HL-60 (cell line): ENCODE measurements around the gene ERGIC3.
A peak's percentile ranks its signal among the peaks of the same experiment; 100 is the strongest.

Experiments
- DNase-seq, 2 experiments: peaks; one replicate each; pipeline ENCODE4 v3.0.0-alpha.2; 2010 to 2020; ENCODE audit warnings: low read depth in 1 of 2, low spot score in 1 of 2
- H3K27ac ChIP-seq: fragments of 250-450 bp; sonication (Bioruptor Pico); replicated peaks from 2 replicates; pipeline ENCODE4 v1.5.1; 2020; ENCODE audit warnings: mild to moderate bottlenecking, moderate library complexity
- H3K27me3 ChIP-seq: fragments of 250-450 bp; sonication (Bioruptor Pico); 2 replicates; pipeline ENCODE4 v1.5.1; 2021; ENCODE audit warnings: mild to moderate bottlenecking, moderate library complexity; ENCODE audit not compliant: insufficient read depth, poor library complexity, severe bottlenecking
- H3K4me3 ChIP-seq: replicated peaks from 2 replicates; pipeline ENCODE4 v1.5.1; 2011; ENCODE audit warnings: mild to moderate bottlenecking, control low read depth, low read length; ENCODE audit not compliant: insufficient read depth
- CTCF ChIP-seq: IDR thresholded peaks from one replicate; pipeline ENCODE4 v1.5.1; 2011; ENCODE audit warnings: low read length, control low read depth, inconsistent platforms; ENCODE audit not compliant: insufficient read depth
- GABPA ChIP-seq: IDR thresholded peaks from 2 replicates; pipeline ENCODE4 v1.6.1; 2012; ENCODE audit warnings: low read depth
- POLR2AphosphoS5 ChIP-seq: IDR thresholded peaks from 2 replicates; pipeline ENCODE4 v1.6.1; 2012; ENCODE audit warnings: low read depth
- REST ChIP-seq: IDR thresholded peaks from 2 replicates; pipeline ENCODE4 v1.6.1; 2012; ENCODE audit warnings: low read depth; ENCODE audit not compliant: insufficient replicate concordance
- SPI1 ChIP-seq: IDR thresholded peaks from 2 replicates; pipeline ENCODE4 v1.6.1; 2012; ENCODE audit warnings: low read depth, mild to moderate bottlenecking, borderline replicate concordance
- long read RNA-seq: library from polyadenylated mRNA; unstranded; transcript quantifications from one replicate; pipeline ENCODE4 v2.0.0, GENCODE V29; 2020

ERGIC3 gene
- long read RNA-seq, transcript ERGIC3-202 (13 exons, 1,359 nt): major isoform, 919 of 964 reads
- long read RNA-seq, partial matches to known transcripts: 6 of 964 reads
- long read RNA-seq, other reads (novel, unspliced or antisense): 35 of 964 reads

GRCh38 chr20:35541783-35542662, at the start of gene ERGIC3:
ERGIC3 (plus strand) TSS chr20:35542078; CDS start chr20:35542098, 20 bp downstream.
- peak; percentile 87 to 97 for DNase-seq
- TF ChIP-seq POLR2AphosphoS5: peak; percentile 74
- no peak for TF ChIP-seq REST
- TF ChIP-seq CTCF: no peak
- peak; percentile 86 for TF ChIP-seq GABPA
- TF ChIP-seq SPI1: no peak; the same call in 1 of the 2 replicates
- Histone ChIP-seq H3K4me3 (peak within 1 kb of the TSS; percentile 97), H3K27ac (peak within 1 kb of the TSS; percentile 78), H3K27me3 (no peaks in the 10 kb centered on the region)

GRCh38 chr20:35492352-35492751, 49.5 kb upstream of the ERGIC3 start:
- Histone ChIP-seq H3K4me3 (no peak overlapping the region), H3K27ac (no peak overlapping the region), H3K27me3 (no peaks in the 10 kb centered on the region)
- DNase-seq: no peak
- TF ChIP-seq SPI1: no peak
- no peak for TF ChIP-seq GABPA
- TF ChIP-seq CTCF: no peak
- no peak for TF ChIP-seq POLR2AphosphoS5
- no peak for TF ChIP-seq REST

- TF ChIP-seq GABPA (no peak), SPI1 (no peak), CTCF (no peak), REST (no peak), POLR2AphosphoS5 (no peak)
- no peak overlapping the region for H3K4me3 ChIP-seq
- no peaks in the 10 kb centered on the region for H3K27me3 ChIP-seq
- DNase-seq: no peak
- no peak overlapping the region for H3K27ac ChIP-seq
These were observed 45.4 kb upstream of the ERGIC3 start for GRCh38 chr20:35496481-35496880.
